GM13977 (cell line): ENCODE results near the gene PCNP.

Source experiments
- DNase-seq: peaks from one replicate; pipeline ENCODE4 v3.0.0; 2012; ENCODE audit warnings: low spot score
- in situ Hi-C: fragments of 300-500 bp; cut with MboI; formaldehyde crosslinking; loops from one replicate; pipeline ENCODE4 v1.12.0; 2022; ENCODE audit warnings: low sequenced_read_pairs, low pct_unique_long_range_greater_than_20kb, mixed read lengths, inconsistent platforms; ENCODE audit not compliant: unreplicated experiment
- TF ChIP-seq, protein P1 (sequence below): IDR thresholded peaks from 2 replicates; pipeline ENCODE4 v1.5.1; 2012; ENCODE audit warnings: mild to moderate bottlenecking, control low read depth; ENCODE audit not compliant: insufficient read depth; ENCODE audit errors: extremely low read depth, missing control alignments

The PCNP gene

GRCh38 chr3:101633186-101633585, 59.2 kb downstream of the PCNP start:
- in situ Hi-C loops, result no loop called here
- TF ChIP-seq, protein P1, sequence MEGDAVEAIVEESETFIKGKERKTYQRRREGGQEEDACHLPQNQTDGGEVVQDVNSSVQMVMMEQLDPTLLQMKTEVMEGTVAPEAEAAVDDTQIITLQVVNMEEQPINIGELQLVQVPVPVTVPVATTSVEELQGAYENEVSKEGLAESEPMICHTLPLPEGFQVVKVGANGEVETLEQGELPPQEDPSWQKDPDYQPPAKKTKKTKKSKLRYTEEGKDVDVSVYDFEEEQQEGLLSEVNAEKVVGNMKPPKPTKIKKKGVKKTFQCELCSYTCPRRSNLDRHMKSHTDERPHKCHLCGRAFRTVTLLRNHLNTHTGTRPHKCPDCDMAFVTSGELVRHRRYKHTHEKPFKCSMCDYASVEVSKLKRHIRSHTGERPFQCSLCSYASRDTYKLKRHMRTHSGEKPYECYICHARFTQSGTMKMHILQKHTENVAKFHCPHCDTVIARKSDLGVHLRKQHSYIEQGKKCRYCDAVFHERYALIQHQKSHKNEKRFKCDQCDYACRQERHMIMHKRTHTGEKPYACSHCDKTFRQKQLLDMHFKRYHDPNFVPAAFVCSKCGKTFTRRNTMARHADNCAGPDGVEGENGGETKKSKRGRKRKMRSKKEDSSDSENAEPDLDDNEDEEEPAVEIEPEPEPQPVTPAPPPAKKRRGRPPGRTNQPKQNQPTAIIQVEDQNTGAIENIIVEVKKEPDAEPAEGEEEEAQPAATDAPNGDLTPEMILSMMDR, result no peak
- no peak for DNase-seq

- no peak for DNase-seq
- TF ChIP-seq, protein P1, result no peak
- in situ Hi-C loops, result no loop called here
Measured at GRCh38 chr3:101634591-101635196, 60.7 kb downstream of the PCNP start.

- no peak for DNase-seq
- in situ Hi-C loops, result no loop called here
- TF ChIP-seq, protein P1, result no peak
Measured at GRCh38 chr3:101635345-101635744, 61.4 kb downstream of the PCNP start.

DNA sequence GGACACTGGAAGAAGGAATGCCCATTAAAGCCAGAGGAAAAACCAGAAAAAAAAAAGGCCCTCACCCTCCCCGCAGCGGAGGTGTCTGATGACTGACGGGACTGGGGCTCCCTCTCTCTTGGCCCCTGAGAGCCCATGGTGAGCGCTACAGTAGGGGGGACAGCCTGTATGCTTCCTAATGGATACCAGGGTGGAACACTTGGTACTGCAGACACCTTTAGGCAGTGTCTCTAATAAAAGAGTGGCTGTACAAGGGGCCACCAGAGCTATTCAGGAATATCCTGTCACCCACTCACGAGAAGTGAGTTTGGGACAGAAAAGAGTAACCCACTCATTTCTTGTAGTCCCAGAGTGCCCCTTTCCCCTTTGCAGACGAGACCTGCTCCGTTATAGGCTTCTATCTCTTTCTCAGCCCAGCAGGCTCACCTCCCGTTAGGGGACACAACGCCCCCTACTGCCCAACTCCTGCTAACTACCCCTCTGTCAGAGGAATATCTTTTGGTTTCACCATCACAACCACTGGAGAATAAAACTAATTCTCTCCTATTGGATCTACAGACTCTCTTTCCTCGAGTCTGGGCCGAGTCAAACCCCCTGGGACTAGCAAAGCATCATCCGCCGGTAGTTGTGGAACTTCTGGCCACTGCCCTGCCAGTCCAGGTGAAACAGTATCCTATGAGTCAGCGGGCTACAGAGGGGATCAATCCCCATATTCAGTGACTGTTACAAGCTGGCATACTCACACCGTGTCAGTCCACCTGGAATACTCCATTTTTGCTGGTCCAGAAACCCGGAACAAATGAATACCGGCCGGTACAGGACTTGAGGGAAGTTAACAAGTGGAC, 62.2 kb downstream of the PCNP start:
- peak; percentile 67 for DNase-seq
- TF ChIP-seq, protein P1, result peak; percentile 67
- in situ Hi-C loops, result no loop called here

- TF ChIP-seq, protein P1, result no peak
- in situ Hi-C loops, result no loop called here
- DNase-seq, result no peak
Measured at GRCh38 chr3:101637451-101637850, 63.5 kb downstream of the PCNP start.

DNA sequence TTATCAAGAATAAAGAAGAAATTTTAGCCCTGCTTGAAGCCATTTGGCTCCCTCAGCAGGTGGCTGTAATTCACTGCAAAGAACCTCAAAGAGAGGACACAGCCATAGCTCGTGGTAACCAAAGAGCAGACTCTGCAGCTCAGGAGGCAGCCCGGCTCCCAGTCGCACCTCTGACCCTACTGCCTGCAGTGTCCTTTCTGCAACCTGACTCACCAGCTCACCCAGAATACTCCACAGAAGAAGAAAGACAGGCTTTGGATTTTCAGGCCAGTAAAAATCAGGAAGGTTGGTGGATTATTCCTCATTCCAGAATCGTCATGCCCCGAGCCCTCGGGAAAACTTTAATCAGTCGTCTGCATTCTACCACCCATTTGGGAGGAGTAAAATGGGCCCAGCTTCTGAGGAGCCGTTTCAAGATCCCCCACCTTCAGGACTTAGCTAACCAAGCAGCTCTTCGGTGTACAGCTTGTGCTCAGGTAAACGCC, 64.3 kb downstream of the PCNP start:
- DNase-seq, result no peak
- TF ChIP-seq, protein P1, result peak; percentile 23
- in situ Hi-C loops, result no loop called here
